ENCODE results near the gene ZFX.
"Not testable (repeated sequence)": the region's sequence is repeated elsewhere in the genome, so short reads cannot be mapped to it uniquely, and the experiment has no call there.

The ZFX gene

GRCh38 chrX:24153178-24153795, 3.8 kb downstream of the ZFX start:
- no peak for DNase-seq

DNA sequence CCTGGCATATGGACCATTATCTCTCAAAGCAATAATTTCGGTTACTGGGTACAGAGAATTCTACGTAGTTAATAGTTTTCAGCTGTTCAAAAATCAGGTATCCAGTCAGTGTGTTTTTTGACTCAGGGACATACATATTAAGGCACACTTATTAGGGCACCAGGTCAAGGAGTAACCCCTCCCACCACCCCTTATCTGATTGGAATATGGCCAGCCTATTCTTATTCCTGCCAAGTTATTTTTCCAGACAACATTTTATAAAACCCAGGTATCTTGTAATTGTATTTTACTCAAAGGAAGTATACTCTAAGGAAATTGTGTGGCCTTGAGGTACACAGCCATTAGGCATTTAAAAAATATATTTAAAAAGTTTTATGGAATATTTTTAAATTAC, 4.3 kb downstream of the ZFX start:
- DNase-seq = no peak

GRCh38 chrX:24154490-24155034, 5.0 kb downstream of the ZFX start:
- DNase-seq = no peak

GRCh38 chrX:24155747-24156146, 6.2 kb downstream of the ZFX start:
- not testable (repeated sequence) for DNase-seq

DNA sequence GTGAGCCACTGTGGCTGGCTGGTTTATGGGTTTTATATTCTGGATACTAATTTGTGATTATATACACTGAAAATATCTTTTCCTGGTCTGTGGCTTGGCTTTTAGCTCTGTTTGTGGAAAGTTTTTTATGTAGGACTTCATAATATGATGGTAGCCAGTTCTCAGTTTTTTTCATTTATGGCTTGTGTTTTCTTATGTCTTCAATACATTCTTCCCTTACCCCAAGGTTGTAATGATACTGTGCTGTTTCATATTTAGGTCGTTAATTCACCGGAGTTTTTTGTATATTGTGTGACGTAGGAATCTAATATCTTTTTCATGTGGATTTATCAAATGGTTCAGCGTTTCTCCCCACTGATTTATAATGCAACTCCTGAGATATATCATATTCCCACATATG, 6.6 kb downstream of the ZFX start:
- DNase-seq = no peak

DNA sequence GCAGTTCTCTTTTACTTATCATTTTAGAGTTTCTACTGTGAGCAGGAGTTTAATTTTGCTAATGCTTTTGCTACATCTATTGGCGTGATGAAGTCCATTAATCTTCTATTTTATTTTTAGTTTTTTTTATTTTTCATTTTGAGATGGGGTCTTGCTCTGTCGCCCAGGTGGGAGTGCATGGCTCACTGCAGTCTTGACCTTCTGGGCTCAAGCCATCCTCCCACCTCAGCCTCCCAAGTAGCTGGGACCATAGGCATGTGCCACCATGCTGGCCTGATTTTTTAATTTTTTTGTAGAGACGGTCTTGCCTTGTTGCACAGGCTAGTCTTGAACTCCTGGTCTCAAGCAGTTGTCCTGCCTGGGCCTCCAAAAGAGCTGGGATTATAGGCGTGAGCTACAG, 9.4 kb downstream of the ZFX start:
- DNase-seq = no peak

GRCh38 chrX:24166078-24166477, 16.5 kb downstream of the ZFX start:
- no peak for DNase-seq

- no peak for DNase-seq
Measured at GRCh38 chrX:24167719-24168472, 18.4 kb downstream of the ZFX start.

- no peak for DNase-seq
Measured at GRCh38 chrX:24168807-24169206, 19.3 kb downstream of the ZFX start.

DNA sequence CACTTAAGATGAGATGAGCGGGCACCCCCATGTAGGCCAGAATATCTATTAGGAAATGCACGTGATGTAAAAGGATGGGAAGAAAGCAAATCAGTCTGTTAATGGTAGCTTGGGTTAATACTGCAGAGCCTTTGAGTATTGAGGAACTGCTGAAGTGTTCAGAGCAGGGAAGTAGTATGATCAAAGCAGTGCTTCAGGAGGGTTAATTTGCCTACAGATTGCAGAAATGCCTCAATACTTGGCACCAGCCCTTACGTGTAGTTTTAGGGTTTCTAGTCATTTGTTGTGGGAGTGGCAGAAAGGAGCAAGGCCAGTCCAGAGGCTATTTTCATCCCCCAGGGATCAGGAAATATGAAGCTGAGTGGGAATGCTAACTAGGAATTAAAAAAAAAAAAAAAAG, 19.7 kb downstream of the ZFX start:
- no peak for DNase-seq

DNA sequence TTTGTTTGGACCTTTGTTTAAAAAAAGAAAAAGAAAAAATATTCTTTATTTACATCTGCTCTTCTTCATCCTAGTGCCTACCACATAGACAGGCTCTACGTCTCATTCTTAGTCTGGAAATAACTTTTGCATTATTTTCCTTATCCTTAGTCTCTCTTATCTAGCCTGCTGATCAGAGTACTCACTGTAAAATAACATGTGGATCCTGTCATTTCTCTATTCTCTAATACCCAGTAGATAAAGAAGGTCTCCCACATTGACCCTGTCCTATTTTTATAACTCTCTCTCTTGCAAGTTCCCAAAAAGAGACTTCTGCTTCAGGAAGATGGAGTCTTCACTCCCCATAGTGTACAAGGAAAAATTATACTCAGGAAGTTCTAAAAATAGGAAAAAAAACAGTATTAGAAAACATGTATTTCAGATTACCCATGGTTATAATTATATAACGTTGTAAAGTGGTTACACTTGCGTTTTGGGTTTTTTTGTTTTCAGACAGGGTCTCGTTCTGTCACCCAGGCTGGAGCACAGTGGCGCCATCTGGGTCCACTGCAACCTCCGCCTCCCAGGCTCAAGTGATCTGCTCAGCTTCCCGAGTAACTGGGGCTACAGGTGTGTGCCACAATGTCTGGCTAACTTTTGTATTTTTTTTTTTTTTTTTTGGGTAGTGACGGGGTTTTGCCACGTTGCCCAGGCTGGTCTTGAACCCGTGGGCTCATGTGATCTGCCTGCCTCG, 23.8 kb downstream of the ZFX start:
- DNase-seq = no peak

- no peak for DNase-seq
Measured at GRCh38 chrX:24175276-24175675, 25.7 kb downstream of the ZFX start.

- no peak for DNase-seq
Measured at GRCh38 chrX:24178441-24178840, 28.9 kb downstream of the ZFX start.

DNA sequence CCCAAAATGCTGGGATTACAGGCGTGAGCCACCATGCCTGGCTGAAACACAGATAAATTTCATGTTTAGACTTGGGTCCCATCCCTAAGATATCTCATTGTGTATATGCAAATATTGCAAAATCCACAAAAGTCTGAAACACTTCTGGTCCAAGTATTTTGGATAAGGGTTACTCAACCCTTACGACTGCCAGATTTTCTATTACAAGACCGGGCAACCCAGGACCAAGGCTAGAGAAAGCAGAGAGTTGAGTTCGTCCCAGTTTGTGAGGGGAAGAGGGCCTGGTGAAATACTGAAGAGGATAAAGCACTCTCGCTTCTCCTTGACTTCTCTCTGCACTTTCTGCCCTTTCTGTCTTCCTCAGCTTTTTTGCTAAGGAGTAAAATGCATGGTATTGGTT, 34.5 kb downstream of the ZFX start:
- no peak for DNase-seq

- DNase-seq = no peak
Measured at GRCh38 chrX:24186483-24186882, 37.0 kb downstream of the ZFX start.

DNA sequence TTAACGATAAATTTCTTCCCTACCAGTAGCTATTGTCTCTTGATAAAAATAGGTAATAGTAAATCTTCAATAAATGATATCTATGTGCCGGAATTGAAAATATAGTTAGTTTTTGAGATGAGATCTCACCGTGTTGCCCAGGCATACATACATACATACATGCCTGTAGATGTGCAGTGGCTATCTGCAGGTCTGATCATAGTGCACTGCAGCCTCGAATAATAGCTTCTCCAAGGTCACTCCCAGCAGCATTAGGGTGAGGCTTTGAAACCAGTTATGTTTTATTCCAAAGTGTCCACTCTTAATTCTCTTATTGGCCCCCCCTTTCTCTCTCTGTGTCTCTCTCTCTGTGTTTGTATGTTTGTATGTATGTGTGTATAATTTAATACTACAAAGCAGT, 37.5 kb downstream of the ZFX start:
- DNase-seq = no peak

DNA sequence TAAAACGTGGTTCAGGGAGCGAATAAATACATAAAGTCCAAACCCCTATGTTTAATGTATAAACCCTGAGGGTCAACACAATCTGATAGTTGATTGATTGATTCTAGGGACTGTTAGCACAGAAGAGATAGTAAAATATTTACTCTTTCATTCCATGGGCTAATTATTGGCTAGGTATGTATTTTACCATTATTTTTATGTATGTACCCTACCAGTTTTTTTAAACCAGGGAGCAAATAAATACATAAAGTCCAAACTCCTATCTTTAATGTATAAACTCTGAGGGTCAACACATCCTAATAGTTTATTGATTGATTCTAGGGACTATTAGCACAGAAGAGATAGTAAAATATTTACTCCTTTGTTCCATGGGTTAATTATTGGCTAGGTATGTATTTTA, 40.0 kb downstream of the ZFX start:
- DNase-seq = no peak

GRCh38 chrX:24190500-24191156, 41.1 kb downstream of the ZFX start:
- DNase-seq = no peak

- DNase-seq = no peak
Measured at GRCh38 chrX:24196509-24196908, 47.0 kb downstream of the ZFX start.

DNA sequence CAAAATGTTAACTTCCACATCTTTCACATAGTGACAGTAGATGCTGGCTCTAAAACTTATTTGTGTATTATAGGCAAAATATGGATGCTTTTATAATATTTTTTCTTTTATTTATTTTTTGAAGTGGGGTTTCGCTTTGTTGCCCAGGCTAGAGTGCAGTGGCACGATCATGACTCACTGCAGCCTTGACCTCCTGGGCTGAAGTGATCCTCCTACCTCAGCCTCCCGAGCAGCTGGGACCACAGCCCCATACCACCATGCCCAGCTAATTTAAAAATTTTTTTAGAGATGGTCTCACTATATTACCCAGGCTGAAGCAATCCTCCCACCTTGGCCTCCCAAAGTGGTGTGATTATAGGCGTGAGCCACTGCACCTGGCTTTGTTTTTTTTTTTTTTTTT, 48.6 kb downstream of the ZFX start:
- no peak for DNase-seq

GRCh38 chrX:24200133-24200532, 50.6 kb downstream of the ZFX start:
- DNase-seq = no peak

DNA sequence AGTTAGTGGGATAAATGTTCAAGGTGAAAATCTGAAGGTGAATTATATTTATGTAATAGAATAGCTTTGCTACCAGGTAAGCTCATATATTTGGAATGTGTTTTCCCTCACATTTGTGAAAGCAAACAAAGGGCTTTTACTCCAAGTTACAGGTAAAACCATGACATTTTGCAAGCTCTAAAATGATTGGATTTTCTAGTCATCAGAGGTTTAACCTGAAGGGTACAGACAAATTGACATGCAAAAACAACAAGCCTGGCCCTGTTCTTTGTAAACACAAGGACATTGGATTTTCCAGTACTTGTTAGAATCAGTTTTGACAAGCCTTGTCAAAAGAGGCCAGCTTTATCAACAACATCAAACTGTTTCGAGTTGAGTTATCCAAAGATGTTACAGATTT, 51.7 kb downstream of the ZFX start:
- no peak for DNase-seq

DNA sequence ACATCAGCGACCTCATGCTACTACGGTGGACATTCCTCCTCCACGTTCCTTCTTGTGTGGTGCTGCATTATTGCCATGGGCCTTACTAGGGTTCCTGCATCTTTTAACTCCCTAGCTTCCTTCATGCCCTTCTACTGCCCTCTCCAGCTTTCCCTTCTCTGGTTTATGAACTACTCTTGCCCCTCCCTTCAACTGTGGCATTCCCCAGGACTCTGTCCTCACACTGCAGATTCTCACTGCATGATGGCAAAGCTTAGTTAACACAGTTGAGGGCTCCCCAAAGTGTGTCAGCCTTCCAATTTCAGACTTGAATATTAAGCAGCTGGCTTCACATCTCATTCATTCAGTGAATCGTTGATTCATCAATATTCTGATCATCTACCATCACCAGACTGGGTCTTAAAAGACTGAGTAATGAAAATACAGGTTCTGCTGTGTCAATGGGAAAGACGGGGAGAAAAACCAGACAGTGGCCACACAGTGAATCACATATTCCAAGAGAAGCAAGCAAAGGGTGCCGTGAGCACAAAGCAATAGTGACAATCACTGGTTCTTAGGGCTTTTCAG, 53.0 kb downstream of the ZFX start:
- DNase-seq = no peak

Data from COR-L47 (cell line).